Activated CD8-positive, alpha-beta memory T cell treated with anti-CD3 and anti-CD28 coated beads for 4 hours (primary cell): ENCODE results near the gene ROBO3.
A peak's percentile ranks its signal among the peaks of the same experiment; 100 is the strongest.

Experiments
- DNase-seq, 2 donors: peaks; one replicate each; pipeline ENCODE4 v3.0.0-alpha.2; 2020; ENCODE audit warnings: low read depth in 2 of 2

The ROBO3 gene

GRCh38 chr11:124842305-124842704, 22.9 kb upstream of the ROBO3 start:
- DNase-seq, result no peak

GRCh38 chr11:124843616-124843910, 21.7 kb upstream of the ROBO3 start:
- no peak for DNase-seq

GRCh38 chr11:124844664-124845079, 20.6 kb upstream of the ROBO3 start:
- DNase-seq, result no peak

- DNase-seq, result no peak
Measured at GRCh38 chr11:124846070-124846673, 19.1 kb upstream of the ROBO3 start.

- no peak for DNase-seq
Measured at GRCh38 chr11:124859171-124859570, 6.1 kb upstream of the ROBO3 start.

GRCh38 chr11:124861670-124862069, 3.6 kb upstream of the ROBO3 start:
- no peak for DNase-seq

- DNase-seq, result no peak
Measured at GRCh38 chr11:124863137-124863825, 2.0 kb upstream of the ROBO3 start.

- no peak for DNase-seq
Measured at GRCh38 chr11:124863826-124864165, 1.4 kb upstream of the ROBO3 start.

- DNase-seq, result no peak
Measured at GRCh38 chr11:124864176-124864891, 898 bp upstream of the ROBO3 start.

- DNase-seq, result no peak
Measured at GRCh38 chr11:124864892-124865180, 396 bp upstream of the ROBO3 start.

GRCh38 chr11:124865902-124866851, 945 bp downstream of the ROBO3 start:
- peak in 1 of 2 donors; percentile 17 for DNase-seq

- no peak for DNase-seq
Measured at GRCh38 chr11:124867700-124868099, 2.5 kb downstream of the ROBO3 start.

- no peak for DNase-seq
Measured at GRCh38 chr11:124868331-124869274, 3.4 kb downstream of the ROBO3 start.

GRCh38 chr11:124869331-124869730, 4.1 kb downstream of the ROBO3 start:
- DNase-seq, result no peak

- DNase-seq, result no peak
Measured at GRCh38 chr11:124869856-124870387, 4.7 kb downstream of the ROBO3 start.

GRCh38 chr11:124870430-124870829, 5.2 kb downstream of the ROBO3 start:
- no peak for DNase-seq

GRCh38 chr11:124872280-124872679, 7.0 kb downstream of the ROBO3 start:
- DNase-seq, result no peak

GRCh38 chr11:124872741-124873140, 7.5 kb downstream of the ROBO3 start:
- no peak for DNase-seq

- DNase-seq, result no peak
Measured at GRCh38 chr11:124873951-124874350, 8.7 kb downstream of the ROBO3 start.

GRCh38 chr11:124874571-124875255, 9.5 kb downstream of the ROBO3 start:
- DNase-seq, result no peak
